ENCODE measurements around the gene RASA3. TPM values are rescaled to one million over a fixed set of nuclear protein-coding genes. Genes with fewer than 3 reads are reported as not detected.

Gene RASA3
- polyA plus RNA-seq, 1 donor from 2014 or later, result 8.5 TPM

DNA sequence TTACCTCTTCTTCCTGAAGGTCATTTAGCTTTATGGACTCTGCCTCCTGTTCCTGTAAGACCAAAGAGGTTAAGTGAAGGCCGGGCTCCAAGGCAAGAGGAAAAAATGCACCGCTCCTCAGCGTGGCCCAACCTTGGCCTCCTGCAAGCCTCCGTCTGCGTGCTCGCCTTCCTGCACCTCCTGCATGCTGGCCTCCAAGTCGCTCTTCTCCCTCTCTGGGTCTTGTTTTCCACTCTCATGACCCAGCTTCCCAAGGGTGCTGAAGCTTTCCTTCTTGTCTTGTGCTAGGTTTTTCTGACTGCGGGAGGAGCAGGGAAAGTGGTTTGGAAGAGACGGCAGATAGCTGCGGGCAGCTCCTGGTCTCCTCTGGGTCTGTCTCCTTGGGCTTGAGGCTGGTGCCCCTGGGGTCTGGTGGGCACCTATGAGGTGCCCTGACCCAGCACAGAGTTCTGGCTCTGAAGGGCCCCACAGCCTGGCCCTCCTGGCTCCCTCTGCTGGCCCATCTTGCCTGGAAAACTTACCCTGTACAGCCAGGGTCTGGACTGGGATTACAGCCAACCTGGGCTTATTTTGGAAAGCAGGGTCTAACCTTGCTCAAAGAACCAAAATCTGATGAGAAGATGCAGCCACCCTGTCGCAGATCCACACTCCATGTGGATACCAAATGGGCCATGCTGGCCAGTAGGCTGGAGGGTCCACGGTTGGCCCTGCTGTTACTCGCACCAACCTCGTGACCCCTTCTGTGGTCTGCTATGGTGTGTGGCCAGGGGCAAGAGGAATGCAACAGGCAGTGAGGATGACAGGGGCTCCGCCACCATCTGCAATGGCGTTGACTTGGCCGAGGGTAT is 163.7 kb downstream of the RASA3 start:
- Histone ChIP-seq H3K9ac (ENCODE audit: low read length) (no peak overlapping the region), H3F3A (ENCODE audit: insufficient read depth, low read length, poor library complexity, severe bottlenecking) (no peaks in the 10 kb centered on the region), H3K9me3 (ENCODE audit: low read length) (no peaks in the 10 kb centered on the region), H4K20me1 (ENCODE audit: insufficient read depth) (no peaks in the 10 kb centered on the region), H3K36me3 (ENCODE audit: insufficient read depth, low read length) (no peaks in the 10 kb centered on the region), H3K79me2 (replicated peaks; ENCODE audit: insufficient read depth, low read length) (no peaks in the 10 kb centered on the region), H3K4me3 (ENCODE audit: low read length) (no peak overlapping the region), H3K4me2 (ENCODE audit: low read length) (no peak overlapping the region), H3K27ac (ENCODE audit: low read length) (no peak overlapping the region), H2AFZ (ENCODE audit: low read depth, low read length) (no peak overlapping the region), H3K27me3 (ENCODE audit: insufficient read depth, low read depth, low read length) (no peaks in the 10 kb centered on the region), H3K9me2 (ENCODE audit: insufficient read depth, low read length) (no peaks in the 10 kb centered on the region)
- TF ChIP-seq, protein P1, sequence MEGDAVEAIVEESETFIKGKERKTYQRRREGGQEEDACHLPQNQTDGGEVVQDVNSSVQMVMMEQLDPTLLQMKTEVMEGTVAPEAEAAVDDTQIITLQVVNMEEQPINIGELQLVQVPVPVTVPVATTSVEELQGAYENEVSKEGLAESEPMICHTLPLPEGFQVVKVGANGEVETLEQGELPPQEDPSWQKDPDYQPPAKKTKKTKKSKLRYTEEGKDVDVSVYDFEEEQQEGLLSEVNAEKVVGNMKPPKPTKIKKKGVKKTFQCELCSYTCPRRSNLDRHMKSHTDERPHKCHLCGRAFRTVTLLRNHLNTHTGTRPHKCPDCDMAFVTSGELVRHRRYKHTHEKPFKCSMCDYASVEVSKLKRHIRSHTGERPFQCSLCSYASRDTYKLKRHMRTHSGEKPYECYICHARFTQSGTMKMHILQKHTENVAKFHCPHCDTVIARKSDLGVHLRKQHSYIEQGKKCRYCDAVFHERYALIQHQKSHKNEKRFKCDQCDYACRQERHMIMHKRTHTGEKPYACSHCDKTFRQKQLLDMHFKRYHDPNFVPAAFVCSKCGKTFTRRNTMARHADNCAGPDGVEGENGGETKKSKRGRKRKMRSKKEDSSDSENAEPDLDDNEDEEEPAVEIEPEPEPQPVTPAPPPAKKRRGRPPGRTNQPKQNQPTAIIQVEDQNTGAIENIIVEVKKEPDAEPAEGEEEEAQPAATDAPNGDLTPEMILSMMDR (IDR thresholded peaks at IDR 0.05; ENCODE audit: poor library complexity, severe bottlenecking), result no peak
- TF ChIP-seq TAF1 (IDR thresholded peaks at IDR 0.05; ENCODE audit: low read depth), result no peak
- no peak for TF ChIP-seq MXI1 (conservative IDR thresholded peaks at IDR 0.05; ENCODE audit: poor library complexity, severe bottlenecking)

DNA sequence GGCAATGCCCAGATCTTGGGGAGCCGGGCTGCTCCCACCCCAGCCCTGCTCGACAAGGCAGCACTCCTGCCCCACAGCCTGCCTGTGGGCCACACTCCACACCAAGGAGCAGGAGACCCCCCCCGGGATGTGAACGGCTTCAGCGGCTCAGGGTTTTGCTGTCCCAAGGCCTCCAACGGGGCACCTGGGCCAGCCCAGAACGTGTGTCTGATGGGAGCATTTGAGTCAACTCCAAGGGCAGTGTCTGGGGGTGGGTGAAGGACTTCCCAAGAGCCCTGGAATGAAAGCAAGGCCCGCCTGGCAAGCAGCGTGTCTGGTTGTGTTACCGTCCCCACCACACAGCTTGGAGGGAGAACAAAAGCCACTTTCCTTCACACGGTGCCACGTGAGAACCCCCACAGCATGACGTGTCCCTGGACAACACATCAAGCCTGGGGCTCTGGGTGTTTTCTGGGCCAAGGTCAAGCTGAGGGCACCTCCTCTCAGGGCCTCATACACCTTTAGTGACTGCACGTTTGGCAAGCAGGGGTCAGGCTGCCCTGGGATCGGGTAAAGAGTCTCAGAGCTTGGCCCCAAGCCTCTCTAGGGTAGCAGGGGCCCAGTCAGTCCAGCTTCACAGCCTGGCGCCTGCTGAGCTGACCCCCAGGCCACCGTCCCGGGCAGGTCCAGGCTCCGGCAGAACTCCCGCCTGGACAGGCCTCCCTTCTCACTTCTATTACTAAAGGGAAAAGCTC is 164.5 kb downstream of the RASA3 start:
- H3K79me2 ChIP-seq (replicated peaks; ENCODE audit: insufficient read depth, low read length), result no peaks in the 10 kb centered on the region
- H3K36me3 ChIP-seq (ENCODE audit: insufficient read depth, low read length), result no peaks in the 10 kb centered on the region
- H3F3A ChIP-seq (ENCODE audit: insufficient read depth, low read length, poor library complexity, severe bottlenecking), result no peaks in the 10 kb centered on the region
- H3K9ac ChIP-seq (ENCODE audit: low read length), result no peak overlapping the region
- TF ChIP-seq POLR2AphosphoS5 (IDR thresholded peaks at IDR 0.05) (no peak), MXI1 (conservative IDR thresholded peaks at IDR 0.05; ENCODE audit: poor library complexity, severe bottlenecking) (no peak), SMC3 (conservative IDR thresholded peaks at IDR 0.05; ENCODE audit: poor library complexity) (no peak), TAF1 (IDR thresholded peaks at IDR 0.05; ENCODE audit: low read depth) (no peak), EZH2 (IDR thresholded peaks at IDR 0.05; ENCODE audit: borderline replicate concordance, insufficient read depth, low read length, poor library complexity, severe bottlenecking) (no peak), EP300 (conservative IDR thresholded peaks at IDR 0.05; ENCODE audit: poor library complexity, severe bottlenecking) (no peak), RAD21 (conservative IDR thresholded peaks at IDR 0.05) (no peak)
- TF ChIP-seq, protein P1 (IDR thresholded peaks at IDR 0.05; ENCODE audit: poor library complexity, severe bottlenecking), result no peak
- TF ChIP-seq, protein P2, sequence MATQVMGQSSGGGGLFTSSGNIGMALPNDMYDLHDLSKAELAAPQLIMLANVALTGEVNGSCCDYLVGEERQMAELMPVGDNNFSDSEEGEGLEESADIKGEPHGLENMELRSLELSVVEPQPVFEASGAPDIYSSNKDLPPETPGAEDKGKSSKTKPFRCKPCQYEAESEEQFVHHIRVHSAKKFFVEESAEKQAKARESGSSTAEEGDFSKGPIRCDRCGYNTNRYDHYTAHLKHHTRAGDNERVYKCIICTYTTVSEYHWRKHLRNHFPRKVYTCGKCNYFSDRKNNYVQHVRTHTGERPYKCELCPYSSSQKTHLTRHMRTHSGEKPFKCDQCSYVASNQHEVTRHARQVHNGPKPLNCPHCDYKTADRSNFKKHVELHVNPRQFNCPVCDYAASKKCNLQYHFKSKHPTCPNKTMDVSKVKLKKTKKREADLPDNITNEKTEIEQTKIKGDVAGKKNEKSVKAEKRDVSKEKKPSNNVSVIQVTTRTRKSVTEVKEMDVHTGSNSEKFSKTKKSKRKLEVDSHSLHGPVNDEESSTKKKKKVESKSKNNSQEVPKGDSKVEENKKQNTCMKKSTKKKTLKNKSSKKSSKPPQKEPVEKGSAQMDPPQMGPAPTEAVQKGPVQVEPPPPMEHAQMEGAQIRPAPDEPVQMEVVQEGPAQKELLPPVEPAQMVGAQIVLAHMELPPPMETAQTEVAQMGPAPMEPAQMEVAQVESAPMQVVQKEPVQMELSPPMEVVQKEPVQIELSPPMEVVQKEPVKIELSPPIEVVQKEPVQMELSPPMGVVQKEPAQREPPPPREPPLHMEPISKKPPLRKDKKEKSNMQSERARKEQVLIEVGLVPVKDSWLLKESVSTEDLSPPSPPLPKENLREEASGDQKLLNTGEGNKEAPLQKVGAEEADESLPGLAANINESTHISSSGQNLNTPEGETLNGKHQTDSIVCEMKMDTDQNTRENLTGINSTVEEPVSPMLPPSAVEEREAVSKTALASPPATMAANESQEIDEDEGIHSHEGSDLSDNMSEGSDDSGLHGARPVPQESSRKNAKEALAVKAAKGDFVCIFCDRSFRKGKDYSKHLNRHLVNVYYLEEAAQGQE (IDR thresholded peaks at IDR 0.05; ENCODE audit: borderline replicate concordance), result no peak
- H3K27me3 ChIP-seq (ENCODE audit: insufficient read depth, low read depth, low read length), result no peaks in the 10 kb centered on the region
- H3K4me3 ChIP-seq (ENCODE audit: low read length), result no peak overlapping the region
- H3K9me2 ChIP-seq (ENCODE audit: insufficient read depth, low read length), result no peaks in the 10 kb centered on the region
- no peaks in the 10 kb centered on the region for H4K20me1 ChIP-seq (ENCODE audit: insufficient read depth)
- H3K4me2 ChIP-seq (ENCODE audit: low read length), result no peak overlapping the region
- no peaks in the 10 kb centered on the region for H3K9me3 ChIP-seq (ENCODE audit: low read length)
- H3K27ac ChIP-seq (ENCODE audit: low read length), result no peak overlapping the region
- H2AFZ ChIP-seq (ENCODE audit: low read depth, low read length), result no peak overlapping the region
